Nephron (organoid): Measurements from ENCODE around the gene ANKIB1.

Experiments used
- H3K27ac Mint-ChIP-seq, 3 experiments: 2 replicates each; pipeline ENCODE4 v1.8.0; 2020; ENCODE audit warnings: mixed read lengths in 3 of 3, mild to moderate bottlenecking in 2 of 3, moderate library complexity in 1 of 3
- H3K27me3 Mint-ChIP-seq: 2 replicates; pipeline ENCODE4 v1.8.0; 2021; ENCODE audit warnings: low read depth, mild to moderate bottlenecking, moderate library complexity, mixed read lengths
- H3K36me3 Mint-ChIP-seq: 2 replicates; pipeline ENCODE4 v1.8.0; 2020; ENCODE audit warnings: low read depth, mixed read lengths
- H3K4me1 Mint-ChIP-seq: 2 replicates; pipeline ENCODE4 v1.8.0; 2020; ENCODE audit warnings: mixed read lengths
- H3K4me3 Mint-ChIP-seq, 3 experiments: 2 replicates each; pipeline ENCODE4 v1.8.0; 2020; ENCODE audit warnings: mild to moderate bottlenecking in 3 of 3, mixed read lengths in 3 of 3, moderate library complexity in 2 of 3
- H3K9me3 Mint-ChIP-seq: 2 replicates; pipeline ENCODE4 v1.8.0; 2020; ENCODE audit warnings: mixed read lengths
- TF ChIP-seq, protein P1 (sequence below), 3 experiments: fragments of 200-600 bp; sonication (generic); IDR thresholded peaks; one replicate each; pipeline ENCODE4 v1.5.0; 2021; ENCODE audit warnings: antibody characterized with exemption in 3 of 3; ENCODE audit not compliant: unreplicated experiment in 3 of 3

The ANKIB1 gene

GRCh38 chr7:92289321-92289720 is 43.5 kb downstream of the ANKIB1 start:
- Mint-ChIP-seq H3K4me3 (no peak overlapping the region), H3K27ac (no peak overlapping the region), H3K9me3 (peaks cover 5% of the 10 kb centered on the region), H3K27me3 (no peaks in the 10 kb centered on the region), H3K36me3 (peaks cover 11% of the 10 kb centered on the region), H3K4me1 (peaks cover 12% of the 10 kb centered on the region)
- TF ChIP-seq, protein P1, sequence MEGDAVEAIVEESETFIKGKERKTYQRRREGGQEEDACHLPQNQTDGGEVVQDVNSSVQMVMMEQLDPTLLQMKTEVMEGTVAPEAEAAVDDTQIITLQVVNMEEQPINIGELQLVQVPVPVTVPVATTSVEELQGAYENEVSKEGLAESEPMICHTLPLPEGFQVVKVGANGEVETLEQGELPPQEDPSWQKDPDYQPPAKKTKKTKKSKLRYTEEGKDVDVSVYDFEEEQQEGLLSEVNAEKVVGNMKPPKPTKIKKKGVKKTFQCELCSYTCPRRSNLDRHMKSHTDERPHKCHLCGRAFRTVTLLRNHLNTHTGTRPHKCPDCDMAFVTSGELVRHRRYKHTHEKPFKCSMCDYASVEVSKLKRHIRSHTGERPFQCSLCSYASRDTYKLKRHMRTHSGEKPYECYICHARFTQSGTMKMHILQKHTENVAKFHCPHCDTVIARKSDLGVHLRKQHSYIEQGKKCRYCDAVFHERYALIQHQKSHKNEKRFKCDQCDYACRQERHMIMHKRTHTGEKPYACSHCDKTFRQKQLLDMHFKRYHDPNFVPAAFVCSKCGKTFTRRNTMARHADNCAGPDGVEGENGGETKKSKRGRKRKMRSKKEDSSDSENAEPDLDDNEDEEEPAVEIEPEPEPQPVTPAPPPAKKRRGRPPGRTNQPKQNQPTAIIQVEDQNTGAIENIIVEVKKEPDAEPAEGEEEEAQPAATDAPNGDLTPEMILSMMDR (IDR thresholded peaks at IDR 0.05; ENCODE audit: unreplicated experiment in 3 of 3): no peak

DNA sequence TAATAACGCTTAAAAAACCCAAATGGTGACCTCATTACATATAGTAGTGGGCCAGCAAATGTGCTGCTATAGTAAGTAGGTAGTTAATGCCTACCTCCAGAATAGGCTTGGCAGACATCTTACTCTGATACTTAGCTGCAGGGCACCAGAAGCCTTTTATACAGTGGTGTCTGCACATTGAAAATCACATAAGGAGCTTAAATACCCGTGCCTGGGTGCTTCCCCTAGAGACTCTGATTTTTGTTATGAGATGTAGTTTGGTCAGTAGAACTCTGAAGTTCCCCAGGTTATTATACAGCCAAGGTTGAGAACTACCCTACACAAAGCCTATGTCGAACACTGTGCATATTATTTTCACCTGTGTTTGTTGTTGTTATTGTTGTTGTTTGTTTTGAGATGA is 47.2 kb downstream of the ANKIB1 start:
- Mint-ChIP-seq H3K27ac (peak overlapping the region in 2 of 3 experiments; percentile 0 to 1), H3K27me3 (no peaks in the 10 kb centered on the region), H3K4me1 (peaks cover 12% of the 10 kb centered on the region), H3K9me3 (peaks cover under 1% of the 10 kb centered on the region), H3K4me3 (no peak overlapping the region), H3K36me3 (peaks cover 11% of the 10 kb centered on the region)
- TF ChIP-seq, protein P1 (IDR thresholded peaks at IDR 0.05; ENCODE audit: unreplicated experiment in 3 of 3): no peak

DNA sequence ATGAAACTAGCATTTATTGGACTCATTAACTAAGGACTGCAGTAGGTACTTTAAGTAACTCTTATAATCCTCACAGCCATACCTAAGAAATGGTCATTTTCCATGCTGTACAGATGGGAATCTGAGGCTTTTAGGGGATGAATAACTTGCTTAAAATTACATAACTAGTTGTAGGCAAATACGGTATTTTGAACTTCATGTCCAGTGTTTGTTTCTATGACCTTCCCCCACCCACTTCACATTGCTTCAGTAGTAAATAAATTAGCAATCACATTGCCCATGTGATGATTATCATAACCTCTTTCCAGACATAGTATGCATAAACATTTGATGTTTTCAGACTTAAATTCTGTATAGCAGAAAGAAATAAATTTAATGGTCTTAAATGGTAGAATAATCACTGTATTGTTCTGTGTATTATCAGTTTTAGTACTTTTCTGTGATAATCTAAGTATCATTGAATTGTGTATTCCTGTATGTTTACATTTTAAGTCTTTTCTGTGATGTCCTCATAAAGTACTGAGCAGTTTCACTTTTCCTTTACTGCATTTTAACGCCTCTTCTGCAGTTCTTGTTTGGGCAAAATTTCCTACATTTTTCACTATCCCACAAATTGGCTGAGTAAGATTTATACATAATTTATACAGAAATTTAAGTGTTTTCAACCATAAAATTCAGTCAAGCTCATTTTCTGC is 48.3 kb downstream of the ANKIB1 start:
- Mint-ChIP-seq H3K27ac (peak overlapping the region in 1 of 3 experiments; percentile 27), H3K4me1 (peaks cover 12% of the 10 kb centered on the region), H3K9me3 (no peaks in the 10 kb centered on the region), H3K4me3 (no peak overlapping the region), H3K27me3 (no peaks in the 10 kb centered on the region), H3K36me3 (peaks cover 9% of the 10 kb centered on the region)
- TF ChIP-seq, protein P1 (IDR thresholded peaks at IDR 0.05; ENCODE audit: unreplicated experiment in 3 of 3): no peak

DNA sequence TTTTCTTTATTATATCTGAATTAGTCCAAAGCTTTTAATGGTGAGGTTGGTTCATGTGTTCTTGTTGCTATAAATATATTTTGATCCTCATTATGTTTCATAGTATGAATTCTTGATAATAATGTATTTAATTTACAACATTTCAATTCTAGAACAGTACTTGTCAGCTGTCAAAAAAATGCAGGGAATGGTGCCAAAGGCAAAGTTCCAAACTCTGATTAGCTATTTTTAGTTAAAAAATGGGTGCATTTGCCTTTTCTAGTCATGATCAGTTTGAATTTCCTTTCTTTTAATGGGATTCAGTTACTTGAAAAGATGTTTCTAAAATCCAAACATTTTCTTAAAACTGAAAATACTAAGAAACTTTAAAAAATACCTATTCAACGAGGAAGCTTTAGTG is 49.6 kb downstream of the ANKIB1 start:
- Mint-ChIP-seq H3K4me3 (no peak overlapping the region), H3K9me3 (no peaks in the 10 kb centered on the region), H3K4me1 (peaks cover 12% of the 10 kb centered on the region), H3K27ac (no peak overlapping the region), H3K36me3 (peaks cover 11% of the 10 kb centered on the region), H3K27me3 (no peaks in the 10 kb centered on the region)
- TF ChIP-seq, protein P1 (IDR thresholded peaks at IDR 0.05; ENCODE audit: unreplicated experiment in 3 of 3): no peak

DNA sequence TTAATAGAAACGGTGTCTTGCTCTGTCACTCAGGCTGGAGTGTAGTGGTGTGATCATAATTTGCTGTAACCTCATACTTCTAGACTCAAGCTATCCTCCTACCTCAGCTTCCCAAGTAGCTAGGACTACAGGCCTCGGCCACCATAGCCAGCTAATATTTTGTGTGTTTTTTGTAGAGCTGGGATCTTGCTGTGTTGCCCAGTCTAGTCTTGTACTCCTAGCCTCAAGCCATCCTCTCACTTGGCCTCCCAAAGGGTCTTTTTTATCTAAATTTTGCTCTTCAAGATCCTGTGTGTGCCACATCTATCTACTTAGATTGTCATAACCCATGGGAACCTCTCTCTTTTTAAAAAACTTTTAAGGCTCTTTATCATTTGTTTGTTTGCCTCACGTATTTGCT is 50.5 kb downstream of the ANKIB1 start:
- Mint-ChIP-seq H3K27ac (no peak overlapping the region), H3K4me3 (no peak overlapping the region), H3K27me3 (no peaks in the 10 kb centered on the region), H3K9me3 (no peaks in the 10 kb centered on the region), H3K36me3 (peaks cover 19% of the 10 kb centered on the region), H3K4me1 (peaks cover 12% of the 10 kb centered on the region)
- TF ChIP-seq, protein P1 (IDR thresholded peaks at IDR 0.05; ENCODE audit: unreplicated experiment in 3 of 3): no peak

DNA sequence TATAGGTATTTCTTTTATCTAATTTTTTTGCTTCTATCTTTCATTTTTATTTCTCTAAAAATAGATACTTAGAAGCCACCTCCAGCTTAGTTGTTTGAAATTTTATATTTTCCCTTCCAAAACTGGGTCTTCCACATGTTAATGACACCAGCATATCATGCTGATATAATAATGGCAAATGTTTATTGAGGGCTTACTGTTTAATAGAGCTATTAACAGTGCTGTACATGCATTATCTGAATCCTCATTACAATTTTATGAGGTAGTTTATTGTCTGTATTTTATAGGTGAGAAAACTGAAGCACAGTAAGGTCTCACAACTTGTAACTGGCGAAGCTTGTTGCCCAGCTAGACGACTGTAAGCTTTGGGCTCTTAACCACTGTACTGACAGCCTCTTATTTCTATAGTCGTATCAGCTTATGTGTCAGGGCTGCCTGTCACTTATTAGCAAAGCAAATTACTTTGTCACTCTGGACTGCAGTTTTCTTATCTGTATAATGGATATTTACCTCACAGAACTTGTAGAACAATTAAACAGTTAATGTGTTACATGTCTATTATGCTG is 51.2 kb downstream of the ANKIB1 start:
- TF ChIP-seq, protein P1 (IDR thresholded peaks at IDR 0.05; ENCODE audit: unreplicated experiment in 3 of 3): no peak
- H3K27ac Mint-ChIP-seq: no peak overlapping the region
- no peaks in the 10 kb centered on the region for H3K9me3 Mint-ChIP-seq
- H3K4me1 Mint-ChIP-seq: peaks cover 12% of the 10 kb centered on the region
- no peaks in the 10 kb centered on the region for H3K27me3 Mint-ChIP-seq
- H3K36me3 Mint-ChIP-seq: peaks cover 19% of the 10 kb centered on the region
- no peak overlapping the region for H3K4me3 Mint-ChIP-seq
